Activated gamma-delta T cell treated with Interleukin-2 at 50 U/mL for 16 hours (primary cell): ENCODE results near the gene TYMS.
"Not testable (repeated sequence)": the region's sequence is repeated elsewhere in the genome, so short reads cannot be mapped to it uniquely, and the experiment has no call there.

Source experiments
- DNase-seq: peaks from one replicate; pipeline ENCODE4 v3.0.0-alpha.2; 2020

TYMS gene

GRCh38 chr18:679516-679915, 22.1 kb downstream of the TYMS start:
- no peak for DNase-seq

DNA sequence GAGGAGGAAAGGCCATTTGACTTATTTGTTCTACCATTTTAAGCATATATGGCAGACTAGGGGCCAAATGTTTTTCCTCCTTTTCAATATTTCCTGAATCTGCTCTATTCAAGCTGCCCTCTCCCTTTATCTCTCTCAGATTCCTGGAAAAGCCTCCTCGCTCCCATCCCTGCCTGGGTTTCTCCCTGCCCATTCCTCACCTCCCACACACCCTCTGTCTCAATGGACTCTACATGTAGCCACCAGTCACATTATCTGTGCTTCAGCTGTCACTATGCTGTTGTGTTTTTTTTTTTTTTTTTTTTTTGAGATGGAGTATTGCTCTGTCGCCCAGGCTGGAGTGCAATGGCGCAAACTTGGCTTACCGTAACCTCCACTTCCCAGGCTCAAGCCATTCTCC, 22.9 kb downstream of the TYMS start:
- DNase-seq, result no peak

GRCh38 chr18:681985-682384, 24.5 kb downstream of the TYMS start:
- DNase-seq, result no peak

DNA sequence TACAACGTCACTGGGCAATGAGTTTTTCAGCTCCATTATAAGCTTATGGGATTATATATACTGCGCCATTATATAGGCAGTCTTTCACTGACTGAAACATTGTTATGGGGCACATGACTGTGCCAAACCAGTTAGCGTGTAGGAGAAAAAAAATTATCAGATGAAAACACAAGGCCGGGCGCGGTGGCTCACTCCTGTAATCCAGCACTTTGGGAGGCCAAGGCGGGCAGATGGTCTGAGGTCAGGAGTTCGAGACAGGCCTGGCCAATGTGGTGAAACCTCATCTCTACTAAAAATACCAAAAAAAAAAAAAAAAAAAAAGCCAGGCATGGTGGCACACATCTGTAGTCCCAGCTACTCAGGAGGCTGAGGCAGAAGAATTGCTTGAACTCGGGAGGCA, 25.0 kb downstream of the TYMS start:
- DNase-seq, result not testable (repeated sequence)

DNA sequence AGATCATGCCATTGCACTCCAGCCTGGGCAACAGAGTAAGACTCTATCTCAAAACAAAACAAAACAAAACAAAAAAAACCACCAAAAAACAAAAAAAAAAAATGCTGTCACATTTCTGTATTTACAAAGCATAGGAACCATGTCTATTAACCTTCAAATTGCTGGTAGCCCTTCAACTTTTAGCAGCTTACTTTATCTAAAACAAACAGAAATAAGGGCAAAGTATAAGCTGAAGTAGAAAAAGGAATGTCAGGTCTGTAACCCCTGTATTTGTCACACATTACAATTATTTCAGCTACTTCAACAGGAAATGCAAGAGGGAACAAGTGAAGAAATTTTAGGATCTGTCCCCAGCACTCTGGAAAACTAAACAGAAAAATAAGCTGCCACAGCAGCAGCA, 25.4 kb downstream of the TYMS start:
- DNase-seq, result no peak

DNA sequence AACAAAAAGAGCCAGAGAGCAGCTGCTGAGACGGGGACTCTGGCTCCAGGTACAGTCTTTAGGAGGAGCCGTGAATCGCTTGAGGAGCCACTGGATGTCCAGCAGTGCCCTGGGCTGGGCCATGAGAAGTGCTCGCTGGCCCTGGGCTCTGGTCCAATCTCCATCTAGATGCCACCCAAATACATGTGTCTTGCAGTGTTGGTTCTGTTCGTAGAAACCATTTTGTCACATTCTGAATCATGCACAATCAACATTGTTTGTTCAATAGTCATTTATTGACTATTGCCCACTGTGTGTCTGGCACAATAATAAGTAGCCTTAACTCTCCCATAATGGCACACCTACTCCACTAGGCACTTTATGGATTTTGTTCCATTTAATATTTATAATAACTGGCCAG, 26.1 kb downstream of the TYMS start:
- DNase-seq, result no peak

DNA sequence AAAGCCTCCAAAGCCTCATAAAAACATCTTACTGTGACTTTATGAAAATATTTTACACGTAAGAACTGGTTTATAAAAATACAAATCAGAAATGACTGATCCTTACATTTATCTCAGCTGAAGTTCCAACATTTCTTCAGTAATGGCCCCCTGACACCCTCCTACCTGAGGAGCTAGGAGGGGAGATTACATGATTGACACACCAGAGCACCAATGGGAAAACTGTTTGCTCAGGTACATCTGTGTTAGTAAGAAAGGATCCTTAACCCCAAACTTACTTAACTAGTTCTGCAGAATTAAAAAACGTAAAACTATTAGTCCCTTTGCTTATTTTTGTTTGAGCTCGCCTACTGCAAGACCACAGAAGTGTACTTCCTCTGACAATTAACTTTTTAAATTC, 28.0 kb downstream of the TYMS start:
- DNase-seq, result no peak

GRCh38 chr18:686339-687111, 29.1 kb downstream of the TYMS start:
- no peak for DNase-seq

DNA sequence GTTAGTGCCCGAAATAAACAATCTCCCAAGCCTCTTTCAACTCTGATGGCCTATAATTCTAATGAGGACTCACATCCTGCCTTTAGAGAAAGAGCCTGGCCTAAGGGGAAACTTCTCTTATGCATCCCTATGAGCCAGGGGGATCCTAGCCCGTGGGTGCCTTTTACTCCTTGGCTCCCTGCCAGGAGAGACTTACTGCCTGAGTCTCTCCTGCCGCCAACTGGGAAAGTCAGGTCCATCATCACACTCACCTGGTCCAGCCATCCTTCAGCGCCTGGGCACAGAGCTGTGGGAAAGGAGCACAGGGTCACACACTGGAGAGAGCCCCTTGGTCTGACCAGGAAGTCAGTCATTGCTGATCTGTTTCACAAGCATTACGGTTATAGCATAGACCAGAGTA, 30.9 kb downstream of the TYMS start:
- DNase-seq, result no peak

DNA sequence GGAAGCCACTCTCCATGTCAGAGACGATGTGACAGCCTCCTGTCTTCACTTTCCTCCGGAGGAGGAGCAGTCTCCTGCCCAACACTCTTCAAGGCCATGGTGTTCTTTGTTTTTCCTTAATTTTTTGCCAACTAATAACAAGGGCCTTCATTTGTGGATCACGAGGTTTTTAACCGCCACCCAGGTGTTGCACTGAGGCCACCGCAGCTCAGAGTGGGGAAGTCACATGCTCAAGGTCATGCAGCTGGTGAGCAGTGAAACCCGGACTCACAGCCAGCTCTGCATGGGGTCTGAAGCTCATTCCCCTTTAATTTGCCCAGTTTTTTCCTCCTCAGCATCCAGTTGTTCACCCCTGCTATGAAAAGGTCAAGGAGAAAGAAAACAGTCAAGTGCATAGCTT, 35.4 kb downstream of the TYMS start:
- no peak for DNase-seq

DNA sequence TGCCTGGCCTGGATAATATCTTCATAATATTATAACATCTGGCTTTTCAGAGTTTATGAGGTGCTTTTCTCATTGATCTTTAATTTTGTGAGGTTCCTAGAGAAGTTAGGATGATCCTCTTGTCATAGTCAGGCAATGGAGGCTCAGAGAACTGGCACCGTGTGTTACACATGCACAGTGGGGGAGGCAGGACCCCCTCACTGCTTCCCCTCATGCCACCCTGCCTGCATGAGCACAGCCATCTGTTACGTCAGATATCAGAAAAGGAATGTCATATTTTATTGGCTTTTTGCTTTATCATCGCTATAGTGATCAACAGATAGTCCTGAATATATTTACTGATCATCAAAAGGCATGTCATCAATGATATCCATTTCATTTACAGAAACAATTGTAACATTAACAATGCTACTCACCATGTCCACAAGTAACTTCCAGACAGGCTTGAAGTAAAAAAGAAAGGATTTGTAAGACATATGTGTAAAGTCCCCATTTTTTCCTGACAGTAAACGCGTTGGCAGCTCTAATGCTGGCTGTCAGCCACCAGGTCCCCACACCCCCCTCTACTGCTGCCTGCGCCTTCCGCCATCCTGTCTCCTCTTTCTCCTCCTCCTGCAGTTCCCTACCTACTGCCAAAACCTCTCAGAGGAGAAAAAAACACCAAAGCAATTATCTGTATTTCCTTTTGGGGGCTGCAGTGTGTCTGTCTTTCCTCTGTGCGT, 36.2 kb downstream of the TYMS start:
- no peak for DNase-seq

- no peak for DNase-seq
Observed at GRCh38 chr18:697012-697411, 39.6 kb downstream of the TYMS start.

GRCh38 chr18:697800-698199, 40.3 kb downstream of the TYMS start:
- DNase-seq, result no peak

DNA sequence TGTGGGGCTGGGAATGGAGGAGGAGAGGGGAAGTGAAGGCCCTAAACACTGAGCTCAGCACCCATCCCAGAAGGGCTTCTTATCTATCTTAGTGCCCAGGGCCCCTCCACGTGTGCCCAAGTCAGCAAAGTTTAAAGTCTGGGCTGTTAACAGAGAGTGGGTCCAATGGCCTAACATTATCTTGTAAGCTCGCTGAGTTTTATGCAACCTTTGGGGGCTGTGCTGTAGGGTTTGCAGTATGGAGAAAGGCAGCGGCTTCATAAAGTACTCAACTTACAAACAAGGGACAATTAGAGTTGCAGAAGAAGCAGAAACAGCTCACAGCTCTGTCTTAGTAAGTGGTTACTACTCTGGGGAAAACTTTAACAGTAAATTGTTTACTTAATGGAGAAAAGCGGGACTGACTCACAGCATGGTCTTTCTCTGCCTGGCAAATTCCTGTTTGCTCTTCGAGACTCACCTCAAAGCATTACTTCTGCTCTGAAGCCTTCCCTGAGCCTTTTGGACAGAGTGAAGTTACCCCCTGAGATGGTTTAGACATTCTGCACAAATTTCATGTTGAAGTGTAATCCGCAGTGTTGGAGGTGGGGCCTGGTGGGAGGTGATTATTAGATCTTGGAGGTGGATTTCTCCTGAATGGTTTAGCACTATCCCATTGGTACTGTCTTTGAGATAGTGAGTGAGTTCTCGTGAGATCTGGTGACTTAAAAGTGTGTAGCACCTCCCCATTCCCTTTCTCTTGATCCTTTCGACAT, 45.9 kb downstream of the TYMS start:
- no peak for DNase-seq

- no peak for DNase-seq
Observed at GRCh38 chr18:706405-706804, 49.0 kb downstream of the TYMS start.

GRCh38 chr18:708096-708495, 50.6 kb downstream of the TYMS start:
- no peak for DNase-seq

DNA sequence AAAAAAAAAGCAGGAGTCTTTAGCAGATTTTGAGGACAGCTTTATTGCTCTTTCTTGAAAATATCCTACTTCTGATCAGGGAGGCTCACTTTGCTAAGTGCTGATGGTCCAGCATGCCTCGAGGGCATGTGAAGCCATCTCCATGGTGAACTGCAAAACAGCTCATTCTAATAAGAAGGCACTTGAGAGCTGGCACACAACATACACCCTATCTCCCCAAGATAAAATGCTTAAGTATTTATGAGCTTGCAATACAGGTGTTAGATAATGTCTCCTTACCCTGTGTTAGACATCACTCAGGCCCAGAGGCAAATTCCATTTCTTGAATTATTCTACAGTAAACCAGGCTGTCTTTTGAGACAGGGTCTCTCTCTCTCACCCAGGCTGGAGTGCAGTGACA, 52.3 kb downstream of the TYMS start:
- DNase-seq, result no peak

DNA sequence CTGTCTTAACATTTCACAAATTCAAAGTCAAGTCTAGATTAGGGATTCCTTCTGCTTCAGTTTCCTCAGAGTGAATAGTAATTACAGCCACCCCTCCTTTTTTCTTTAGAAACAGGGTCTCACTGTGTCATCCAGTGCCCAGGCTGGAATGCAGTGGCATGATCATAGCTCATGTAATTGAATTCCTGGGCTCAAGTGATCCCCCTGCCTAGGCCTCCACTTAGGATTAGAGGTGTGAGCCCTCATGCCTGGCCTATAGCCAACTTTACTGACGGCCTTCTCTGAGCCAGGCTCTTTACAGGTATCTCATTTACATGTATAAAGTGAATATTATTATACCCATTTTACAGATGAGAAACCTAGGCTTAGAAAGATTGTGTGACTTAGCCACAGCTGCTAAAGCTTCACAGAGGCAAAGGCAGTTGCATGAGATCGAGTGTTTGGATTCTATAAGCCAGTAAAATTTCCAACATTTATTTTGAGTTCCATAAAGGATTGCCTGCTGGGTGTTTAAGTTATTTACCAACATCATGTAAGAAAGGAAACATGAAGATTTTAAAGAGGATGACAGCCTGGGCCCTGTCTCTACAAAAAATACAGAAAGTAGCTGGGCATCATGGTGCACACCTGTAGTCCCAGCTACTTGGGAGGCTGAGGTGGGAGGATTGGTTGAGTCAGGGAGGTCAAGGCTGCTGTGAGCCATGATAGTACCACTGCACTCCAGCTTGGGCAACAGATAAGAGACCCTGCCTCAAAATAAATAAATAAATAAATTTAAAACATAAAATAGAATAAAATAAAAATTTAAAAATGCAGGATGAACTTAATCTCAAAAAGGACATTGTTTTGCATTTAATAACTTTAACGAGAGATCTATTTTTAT, 53.2 kb downstream of the TYMS start:
- DNase-seq, result no peak

DNA sequence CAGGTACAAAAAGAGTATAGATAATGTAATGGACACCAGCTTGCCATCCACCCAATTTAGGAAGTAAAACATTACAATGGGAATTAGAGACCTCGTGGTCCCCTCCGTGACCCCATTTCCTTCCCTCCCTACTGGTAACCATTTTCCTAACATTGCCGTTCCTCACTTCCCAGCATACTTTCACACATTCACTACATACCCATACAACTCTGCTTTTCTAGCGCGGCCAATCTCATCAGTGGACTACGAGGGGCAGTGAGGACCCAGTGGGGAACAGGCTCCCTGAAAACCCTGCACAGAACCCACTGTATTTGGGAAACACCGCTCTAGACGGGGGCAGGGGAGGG, 53.8 kb downstream of the TYMS start:
- DNase-seq, result no peak

- peak; percentile 60 for DNase-seq
Observed at GRCh38 chr18:711657-712400, 54.4 kb downstream of the TYMS start.

GRCh38 chr18:712401-713134, 55.1 kb downstream of the TYMS start, which contains the start of gene ENOSF1:
Gene ENOSF1, minus strand, starts transcription at chr18:712630. Its CDS starts 43 bp downstream, at chr18:712587.
- peak; percentile 75 for DNase-seq

GRCh38 chr18:713135-713490, 55.7 kb downstream of the TYMS start:
- no peak for DNase-seq
